Lower leg skin (tissue), 4 donors: ENCODE measurements around the gene FOXP1. TPM values are rescaled to one million over a fixed set of nuclear protein-coding genes. Genes with fewer than 3 reads are reported as not detected.

Experiments used
- DNase-seq, 2 donors: peaks; one replicate each; pipeline ENCODE4 v3.0.0-alpha.2; 2019; ENCODE audit warnings: low spot score in 2 of 2
- H3K4me3 ChIP-seq: fragments of 200-600 bp; sonication (generic); 2 replicates; pipeline ENCODE4 v1.5.1; 2017; ENCODE audit warnings: mild to moderate bottlenecking, low read depth; ENCODE audit not compliant: poor library complexity, severe bottlenecking
- POLR2A ChIP-seq, 2 donors: fragments of 450-650 bp; IDR thresholded peaks; one replicate each; pipeline ENCODE4 v1.6.1; 2016 to 2017; ENCODE audit warnings: antibody characterized with exemption in 2 of 2, mild to moderate bottlenecking in 1 of 2, moderate library complexity in 1 of 2
- WGBS, 2 donors: methylation state at CpG; one replicate each; pipeline ENCODE4 v1.1.5; 2018; 5-methylcytosine and 5-hydroxymethylcytosine counted together
- intact Hi-C: fragments of 100-400 bp; cut with DNase I; formaldehyde crosslinking; loops from one replicate; pipeline ENCODE4 v1.15.0; 2023; ENCODE audit warnings: low total_unique reads
- total RNA-seq, 4 donors: library from RNA; depleted of rRNA; stranded (reverse); fragments of >200 nt; gene quantifications; one replicate each; pipeline ENCODE4 v1.1.0, GENCODE V29; 2016
- TF ChIP-seq, protein P1 (sequence below), 3 donors: fragments of 450-650 bp; IDR thresholded peaks; one replicate each; pipeline ENCODE4 v1.5.1; 2016; ENCODE audit warnings: antibody characterized with exemption in 3 of 3, mild to moderate bottlenecking in 3 of 3, moderate library complexity in 2 of 3

The FOXP1 gene
- total RNA-seq, 4 donors from 2014 or later: 46.6 to 66.6 (median 55.2) TPM

DNA sequence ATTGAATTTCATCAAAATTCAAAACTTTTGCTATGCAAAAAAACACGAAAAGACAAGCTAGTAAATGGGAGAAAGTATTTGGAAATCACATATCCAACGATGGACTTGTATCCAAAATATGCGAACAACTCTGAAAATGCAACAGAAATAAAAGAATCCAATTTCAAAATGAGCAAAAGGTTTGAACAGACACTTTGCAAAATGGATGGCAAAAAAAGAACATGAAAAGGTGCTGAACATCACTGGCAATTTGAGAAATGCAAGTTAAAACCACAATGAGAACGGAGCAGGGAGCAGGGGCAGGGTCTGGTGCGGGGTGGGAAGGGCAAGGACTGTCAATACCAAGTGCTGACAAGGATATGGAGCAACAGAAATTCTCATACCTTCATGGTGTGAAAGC, 23.1 kb upstream of the FOXP1 start:
- H3K4me3 ChIP-seq: no peak overlapping the region
- TF ChIP-seq POLR2A (IDR thresholded peaks at IDR 0.05): no peak
- TF ChIP-seq, protein P1, sequence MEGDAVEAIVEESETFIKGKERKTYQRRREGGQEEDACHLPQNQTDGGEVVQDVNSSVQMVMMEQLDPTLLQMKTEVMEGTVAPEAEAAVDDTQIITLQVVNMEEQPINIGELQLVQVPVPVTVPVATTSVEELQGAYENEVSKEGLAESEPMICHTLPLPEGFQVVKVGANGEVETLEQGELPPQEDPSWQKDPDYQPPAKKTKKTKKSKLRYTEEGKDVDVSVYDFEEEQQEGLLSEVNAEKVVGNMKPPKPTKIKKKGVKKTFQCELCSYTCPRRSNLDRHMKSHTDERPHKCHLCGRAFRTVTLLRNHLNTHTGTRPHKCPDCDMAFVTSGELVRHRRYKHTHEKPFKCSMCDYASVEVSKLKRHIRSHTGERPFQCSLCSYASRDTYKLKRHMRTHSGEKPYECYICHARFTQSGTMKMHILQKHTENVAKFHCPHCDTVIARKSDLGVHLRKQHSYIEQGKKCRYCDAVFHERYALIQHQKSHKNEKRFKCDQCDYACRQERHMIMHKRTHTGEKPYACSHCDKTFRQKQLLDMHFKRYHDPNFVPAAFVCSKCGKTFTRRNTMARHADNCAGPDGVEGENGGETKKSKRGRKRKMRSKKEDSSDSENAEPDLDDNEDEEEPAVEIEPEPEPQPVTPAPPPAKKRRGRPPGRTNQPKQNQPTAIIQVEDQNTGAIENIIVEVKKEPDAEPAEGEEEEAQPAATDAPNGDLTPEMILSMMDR (IDR thresholded peaks at IDR 0.05): no peak
- 78 to 91% methylated on average over 5 of the region's 5 CpGs for WGBS, 2 donors
- no peak for DNase-seq
- intact Hi-C loops: no loop called here

DNA sequence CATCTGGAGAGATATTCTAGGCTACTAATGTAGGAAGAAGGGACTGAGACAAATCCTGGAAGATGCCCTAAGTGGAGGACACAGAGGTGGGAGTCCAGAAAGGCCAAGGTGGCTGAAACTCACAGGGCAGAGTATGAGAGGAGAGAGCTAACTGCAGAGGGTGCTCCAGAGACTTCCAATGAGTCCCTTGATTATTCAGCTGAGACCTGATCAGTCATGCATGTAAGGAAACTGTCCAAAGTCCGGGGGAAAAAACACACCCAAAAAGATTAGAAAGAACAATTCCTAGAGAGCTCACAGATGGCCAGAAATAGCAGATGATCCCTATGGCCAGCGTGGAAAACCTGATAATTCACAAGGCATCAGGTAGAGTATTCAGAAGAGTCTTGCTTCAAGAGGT, 18.7 kb upstream of the FOXP1 start:
- 62 to 64% methylated on average over 2 of the region's 2 CpGs for WGBS, 2 donors
- DNase-seq: no peak
- intact Hi-C loops: no loop called here
- no peak overlapping the region for H3K4me3 ChIP-seq
- TF ChIP-seq POLR2A (IDR thresholded peaks at IDR 0.05): no peak
- TF ChIP-seq, protein P1 (IDR thresholded peaks at IDR 0.05): no peak

DNA sequence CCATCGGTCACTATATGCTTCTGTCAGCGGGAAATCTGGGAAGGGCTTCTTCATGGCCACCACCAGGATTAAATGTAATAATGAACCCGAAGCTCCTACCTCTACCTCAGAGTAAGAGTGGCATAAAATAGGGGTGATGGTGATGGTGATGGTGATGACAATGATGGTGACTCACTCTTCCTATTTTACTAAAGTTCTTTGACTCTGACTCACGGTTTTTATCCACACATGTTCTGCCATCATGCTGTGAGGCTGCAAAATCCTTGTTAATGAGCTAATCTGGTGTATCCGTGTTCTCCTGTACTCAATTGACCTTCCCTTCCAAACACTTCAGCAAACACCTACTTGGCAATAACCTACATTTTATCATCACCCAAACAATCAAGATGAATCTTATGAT, 18.3 kb upstream of the FOXP1 start:
- intact Hi-C loops: no loop called here
- WGBS, 2 donors: 82 to 85% methylated on average over 5 of the region's 5 CpGs
- no peak for TF ChIP-seq POLR2A (IDR thresholded peaks at IDR 0.05)
- TF ChIP-seq, protein P1 (IDR thresholded peaks at IDR 0.05): no peak

DNA sequence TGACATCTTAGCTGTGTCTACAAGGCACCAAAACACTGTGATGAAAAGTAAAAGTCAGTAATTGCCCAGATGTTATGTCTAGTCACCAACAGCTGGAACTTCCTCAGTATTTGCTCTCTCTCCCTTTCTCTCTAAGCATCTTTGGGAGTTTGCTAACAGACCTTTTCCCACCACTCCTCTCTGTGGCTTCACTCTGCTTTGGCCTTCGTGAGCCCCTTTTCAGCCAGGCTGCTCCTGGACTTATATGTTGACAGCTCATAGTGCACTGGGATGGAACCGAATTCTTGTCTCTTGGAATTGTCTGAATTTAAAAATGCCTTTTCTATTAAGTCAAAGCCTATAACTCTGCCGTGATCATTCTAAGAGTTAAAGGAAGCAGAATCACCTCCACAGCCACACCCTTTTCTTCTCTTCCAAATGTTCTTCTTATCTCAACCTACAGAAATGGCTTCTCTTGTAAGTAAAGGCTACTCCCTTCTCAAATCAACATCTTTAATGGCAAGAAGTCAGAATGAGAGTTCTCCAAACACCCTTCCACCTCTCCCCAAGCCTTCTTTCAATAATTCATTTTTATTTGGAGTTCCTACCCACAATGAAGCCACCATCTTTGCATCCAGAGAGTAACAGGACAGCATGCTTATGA, 17.2 kb upstream of the FOXP1 start:
- H3K4me3 ChIP-seq: no peak overlapping the region
- TF ChIP-seq, protein P1 (IDR thresholded peaks at IDR 0.05): no peak
- TF ChIP-seq POLR2A (IDR thresholded peaks at IDR 0.05): no peak
- DNase-seq: no peak
- intact Hi-C loops: no loop called here
- WGBS, 2 donors: 61 to 63% methylated on average over 3 of the region's 3 CpGs

More for the DNA sequence above, 18.3 kb upstream of the FOXP1 start:
- no peak overlapping the region for H3K4me3 ChIP-seq
- no peak for DNase-seq

DNA sequence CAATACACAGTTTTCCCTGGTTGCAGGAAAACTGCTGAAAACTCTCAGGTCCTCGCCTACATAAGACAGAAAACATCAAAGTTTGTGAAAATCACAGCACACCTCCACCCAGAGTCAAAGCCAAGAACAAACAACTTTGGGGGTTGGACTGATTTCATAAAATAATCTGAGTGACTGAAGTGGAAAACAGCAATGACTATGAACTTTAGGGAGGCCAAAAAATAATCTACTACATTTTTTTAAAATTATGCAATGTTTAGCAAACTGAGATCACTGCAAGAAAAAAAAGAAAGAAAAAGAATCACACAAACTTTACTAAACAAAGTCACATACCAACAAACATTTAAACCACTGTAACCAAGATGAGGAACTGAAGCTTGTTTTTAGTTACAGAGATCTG, 15.9 kb upstream of the FOXP1 start:
- no peak for DNase-seq
- no peak for TF ChIP-seq POLR2A (IDR thresholded peaks at IDR 0.05)
- TF ChIP-seq, protein P1 (IDR thresholded peaks at IDR 0.05): no peak
- H3K4me3 ChIP-seq: no peak overlapping the region
- WGBS, 2 donors: 81 to 82% methylated on average over 1 of the region's 1 CpG
- intact Hi-C loops: no loop called here

DNA sequence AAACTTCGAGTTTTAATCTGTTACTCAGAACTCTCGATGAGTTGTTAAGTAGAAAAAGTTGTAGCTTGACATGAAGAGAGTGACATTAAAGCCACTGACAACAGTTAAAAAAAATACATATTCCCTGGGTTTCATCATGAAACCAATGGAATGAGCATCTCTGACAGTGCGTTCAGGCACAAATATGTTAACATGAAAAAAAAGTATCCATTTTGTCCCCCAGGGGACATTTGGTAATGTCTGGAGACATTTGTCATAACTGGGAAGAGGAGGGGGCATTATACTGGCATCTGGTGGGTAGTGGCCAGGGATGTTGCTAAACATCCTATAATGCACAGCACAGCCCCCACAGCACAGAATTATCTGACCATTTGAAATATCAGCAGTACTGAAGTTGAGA, 14.8 kb upstream of the FOXP1 start:
- no peak for DNase-seq
- TF ChIP-seq, protein P1 (IDR thresholded peaks at IDR 0.05): no peak
- no peak for TF ChIP-seq POLR2A (IDR thresholded peaks at IDR 0.05)
- intact Hi-C loops: no loop called here
- 82 to 83% methylated on average over 3 of the region's 3 CpGs for WGBS, 2 donors
- no peak overlapping the region for H3K4me3 ChIP-seq
